ENCODE results near the gene AGMO.

GRCh38 chr7:15308821-15309220 is 253.0 kb downstream of the AGMO start:
- no peak for TF ChIP-seq JUND (IDR thresholded peaks at IDR 0.05)
- TF ChIP-seq YY1 (IDR thresholded peaks at IDR 0.05): no peak
- no peak for TF ChIP-seq CTCF (IDR thresholded peaks at IDR 0.05; ENCODE audit: low read depth, low read length, missing input control)
- no peak for TF ChIP-seq SP1 (IDR thresholded peaks at IDR 0.05)

Data from liver (tissue), 3 donors.